Activated CD4-positive, alpha-beta T cell treated with anti-CD3 and anti-CD28 coated beads, Interleukin-10, Interleukin-2, amounts not matched to agents 100 ng/mL and 50 ng/mL, durations not matched to agents 16 hours and 8 hours (primary cell): Measurements from ENCODE around the gene LAMA4.

Experiments
- DNase-seq: peaks from one replicate; pipeline ENCODE4 v3.0.0-alpha.2; 2020

LAMA4 gene

DNA sequence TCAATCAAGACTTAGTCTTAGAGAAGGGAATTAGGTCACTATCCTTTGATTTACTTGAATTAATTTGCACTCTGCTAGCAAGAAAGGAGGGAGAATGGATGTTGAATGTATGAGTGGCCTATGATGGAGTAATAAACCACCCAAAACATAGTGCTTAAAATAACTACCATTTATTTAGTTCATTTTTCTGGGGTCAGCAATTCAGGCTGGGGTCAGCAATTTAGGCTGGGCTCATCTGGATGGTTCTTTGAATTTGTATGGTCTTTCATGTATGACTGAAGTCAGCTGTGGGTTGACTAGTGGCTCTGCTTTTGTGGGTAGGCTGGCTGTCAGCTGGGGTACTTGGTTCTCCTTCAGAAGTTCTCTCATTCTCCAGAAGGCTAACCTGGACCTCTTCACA lies 21.0 kb upstream of the LAMA4 start:
- DNase-seq, result no peak

DNA sequence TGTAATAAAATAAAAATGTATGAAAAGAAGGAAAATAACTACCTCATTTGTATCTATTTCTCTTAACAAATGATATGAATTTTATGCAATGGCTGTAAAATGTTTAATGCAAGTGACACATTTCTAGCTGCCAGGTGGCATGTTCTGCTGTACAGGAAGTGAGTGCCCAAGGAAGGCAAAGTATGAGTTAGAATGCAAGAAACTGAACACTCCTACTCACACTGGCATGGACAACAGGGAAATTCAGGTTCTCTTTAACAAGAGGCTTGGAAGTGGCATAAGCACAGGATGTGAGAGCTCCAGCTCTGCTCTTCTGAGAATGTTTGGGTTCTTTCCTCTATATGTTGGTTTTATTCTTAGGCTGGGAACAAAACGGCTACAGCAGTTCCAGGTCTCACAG lies 20.4 kb upstream of the LAMA4 start:
- no peak for DNase-seq

DNA sequence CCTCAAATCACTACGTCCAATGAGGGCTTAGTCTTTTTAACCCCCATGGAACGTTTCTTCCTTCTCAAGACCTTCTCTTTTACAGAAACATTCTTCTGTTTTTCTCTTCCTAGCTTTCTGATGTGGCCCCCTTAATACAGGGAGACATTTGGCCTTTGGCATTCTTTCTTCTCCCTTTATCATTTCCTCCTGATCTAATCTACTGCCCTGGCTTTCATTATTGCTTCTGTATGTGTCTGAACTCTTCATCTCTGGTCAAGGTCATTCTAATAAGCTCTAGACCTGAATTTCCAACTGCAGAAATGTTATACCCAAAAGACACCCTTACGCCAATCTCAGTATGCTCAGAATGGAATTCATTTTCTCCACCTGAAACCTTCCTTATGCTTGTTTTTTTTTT lies 18.4 kb upstream of the LAMA4 start:
- DNase-seq, result no peak

DNA sequence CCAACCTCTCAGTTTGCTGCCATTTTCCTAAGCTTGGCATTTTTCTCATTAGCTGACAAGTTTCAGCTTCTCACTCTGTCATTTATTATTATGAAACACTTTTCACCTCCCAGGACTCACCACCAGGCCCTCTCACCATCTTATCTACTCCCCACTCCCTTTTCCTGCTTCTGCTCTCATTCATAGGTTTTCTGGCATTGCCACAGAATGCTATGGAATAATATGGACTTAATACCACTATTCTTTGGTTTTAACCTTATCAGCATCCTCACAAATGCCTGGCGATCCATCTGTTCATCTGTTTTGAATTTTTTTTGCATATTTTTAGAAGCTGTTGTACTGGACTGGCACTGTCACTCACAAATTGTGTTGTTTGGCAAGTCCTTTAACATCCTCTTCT lies 16.4 kb upstream of the LAMA4 start:
- DNase-seq, result no peak

DNA sequence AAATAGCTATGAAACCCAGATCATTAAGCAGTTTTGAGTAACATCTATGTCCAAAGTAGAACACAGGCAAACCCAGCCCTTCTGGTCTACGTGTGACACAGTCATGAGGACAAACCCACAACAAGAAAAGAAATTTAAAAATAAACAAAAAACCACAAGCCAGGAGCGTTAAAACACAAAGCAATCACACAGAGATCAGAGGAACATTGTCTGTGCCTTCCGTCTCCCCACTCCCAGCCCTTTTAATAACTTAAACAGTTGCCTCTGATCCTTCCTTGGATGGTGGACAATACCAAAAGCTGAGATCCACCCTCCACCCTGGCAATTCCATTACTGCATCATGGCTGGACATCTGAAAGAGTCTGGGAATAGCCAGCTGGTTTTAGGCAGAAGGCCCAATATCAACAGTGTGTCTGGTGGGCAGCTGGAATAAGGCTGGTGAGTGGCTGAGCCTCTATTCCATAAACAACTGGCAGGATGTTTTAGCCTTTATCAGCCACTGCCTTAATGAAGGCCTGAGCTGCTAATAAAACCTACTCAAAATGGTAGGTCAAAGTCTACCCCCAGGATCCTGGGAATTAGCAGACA lies 15.7 kb upstream of the LAMA4 start:
- DNase-seq, result no peak

DNA sequence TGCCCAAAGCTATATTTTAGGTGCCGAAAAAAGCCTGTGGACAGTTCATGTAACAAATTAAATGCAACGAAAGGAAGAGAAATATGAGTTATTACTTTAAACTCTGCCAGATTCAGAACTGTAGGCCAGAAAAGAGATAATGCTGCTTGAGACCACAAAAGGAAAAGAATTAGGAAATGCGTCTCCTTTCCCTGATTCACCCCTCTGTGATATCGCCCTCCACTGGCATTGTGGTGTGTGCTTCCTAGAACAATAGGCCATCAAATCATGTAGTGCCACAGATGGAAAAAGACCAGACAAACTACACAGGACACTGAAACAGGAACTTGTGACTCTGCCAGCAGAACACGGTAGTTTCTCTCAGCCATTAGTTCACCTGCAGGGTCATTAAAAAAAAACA lies 14.7 kb upstream of the LAMA4 start:
- no peak for DNase-seq

DNA sequence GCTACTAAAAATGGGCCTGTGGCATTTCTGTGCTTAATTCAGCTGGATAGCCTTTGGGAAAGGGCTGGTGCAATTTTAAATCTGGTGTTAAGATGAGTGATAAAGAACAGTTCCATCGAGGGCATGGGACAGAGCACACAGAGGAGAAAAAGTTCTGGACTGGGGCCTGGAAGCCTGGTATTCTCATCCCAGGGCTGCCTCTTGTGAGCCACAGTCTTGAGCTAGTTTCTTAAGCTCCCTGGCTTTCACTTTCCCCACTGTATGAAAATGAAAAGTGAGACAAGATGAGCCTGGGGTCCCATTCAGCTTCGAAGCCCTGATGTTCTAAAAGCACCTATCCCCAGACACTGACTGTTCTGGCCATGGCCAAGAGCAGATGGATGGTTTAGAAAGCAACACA lies 14.3 kb upstream of the LAMA4 start:
- no peak for DNase-seq

DNA sequence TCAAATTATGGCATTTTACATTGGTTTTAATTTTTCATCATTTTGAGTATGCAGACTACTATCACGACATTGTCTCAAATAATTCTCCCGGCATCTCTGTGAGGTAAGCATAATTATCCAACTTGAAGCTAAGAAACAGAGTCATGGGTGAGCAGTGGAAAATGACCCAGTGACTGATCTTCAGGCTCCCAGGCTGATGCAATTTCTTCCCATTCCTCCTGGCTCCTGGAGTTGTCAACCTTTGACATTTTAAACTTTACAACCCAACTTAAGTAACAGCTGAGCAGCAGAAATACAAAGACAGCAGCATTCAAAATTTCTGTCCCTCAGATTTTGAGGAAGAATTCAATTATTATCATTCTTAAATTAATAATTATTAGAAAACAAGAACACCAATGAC lies 13.7 kb upstream of the LAMA4 start:
- no peak for DNase-seq

DNA sequence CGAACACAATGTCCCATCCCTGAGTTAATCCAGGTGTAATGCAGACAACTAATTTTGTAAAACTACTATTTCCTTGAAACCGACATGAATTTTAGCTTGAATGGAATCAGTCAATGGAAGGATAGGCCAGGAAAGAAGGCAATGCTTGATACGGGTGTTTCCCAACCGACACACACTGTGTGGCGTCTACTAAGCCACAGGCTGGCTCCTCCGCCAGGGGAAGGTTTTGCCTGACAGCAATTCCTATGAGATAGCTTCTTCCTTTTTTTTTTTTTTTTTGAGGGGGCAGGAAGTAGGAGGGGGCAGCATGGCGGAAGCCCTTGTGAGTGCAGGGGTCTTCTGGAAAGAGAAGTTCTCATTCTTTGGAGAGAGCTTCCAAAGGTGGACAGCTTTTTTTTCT lies 12.0 kb upstream of the LAMA4 start:
- no peak for DNase-seq

DNA sequence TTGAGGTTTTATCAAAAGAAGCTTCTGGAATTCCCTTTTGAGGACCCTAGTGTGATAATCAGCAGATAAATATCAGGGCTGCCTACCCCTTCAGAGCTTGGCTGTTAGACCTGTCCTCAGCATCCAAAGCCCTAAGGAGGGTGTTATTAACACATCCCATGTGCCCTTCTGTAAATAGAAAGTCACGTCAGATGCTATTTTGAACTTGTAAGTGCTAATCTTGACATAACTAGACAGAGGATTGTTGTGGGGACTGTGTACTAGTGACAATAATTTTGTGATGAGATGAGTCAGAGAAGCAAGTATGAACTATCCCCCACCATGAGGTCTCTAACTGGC lies 4.9 kb upstream of the LAMA4 start:
- no peak for DNase-seq

DNA sequence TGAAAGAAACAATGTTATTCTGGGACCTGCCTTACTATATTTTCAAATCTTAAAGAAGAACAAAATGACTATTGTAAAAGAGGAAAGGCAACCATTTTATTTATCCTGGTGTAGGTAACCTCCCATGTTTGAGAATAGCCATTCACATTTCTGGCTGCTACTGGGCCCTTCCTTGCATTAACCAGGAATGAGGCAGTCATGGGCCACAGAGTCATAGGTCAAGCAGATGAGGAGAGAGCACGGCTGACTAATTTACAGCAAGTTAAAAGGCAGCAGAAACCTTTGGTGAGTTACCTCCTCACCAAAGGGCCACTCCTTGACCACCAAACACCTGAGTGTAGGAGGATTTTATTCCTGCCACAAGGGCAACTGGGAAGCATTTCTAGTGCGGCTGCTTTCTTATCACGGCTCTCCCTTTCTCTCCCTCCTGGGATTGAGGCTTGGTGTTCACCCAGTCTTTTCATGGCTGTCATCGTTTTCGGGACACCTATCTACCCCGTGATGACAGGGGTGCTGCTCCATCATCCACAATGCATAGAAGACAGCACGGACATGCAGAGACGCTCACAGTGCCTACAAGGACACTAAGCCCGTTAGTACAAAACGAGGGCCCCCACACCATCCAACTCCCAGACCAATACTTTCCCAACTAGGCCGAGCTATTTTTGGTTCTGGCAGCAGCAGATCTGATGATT lies 4.4 kb upstream of the LAMA4 start:
- DNase-seq, result no peak

DNA sequence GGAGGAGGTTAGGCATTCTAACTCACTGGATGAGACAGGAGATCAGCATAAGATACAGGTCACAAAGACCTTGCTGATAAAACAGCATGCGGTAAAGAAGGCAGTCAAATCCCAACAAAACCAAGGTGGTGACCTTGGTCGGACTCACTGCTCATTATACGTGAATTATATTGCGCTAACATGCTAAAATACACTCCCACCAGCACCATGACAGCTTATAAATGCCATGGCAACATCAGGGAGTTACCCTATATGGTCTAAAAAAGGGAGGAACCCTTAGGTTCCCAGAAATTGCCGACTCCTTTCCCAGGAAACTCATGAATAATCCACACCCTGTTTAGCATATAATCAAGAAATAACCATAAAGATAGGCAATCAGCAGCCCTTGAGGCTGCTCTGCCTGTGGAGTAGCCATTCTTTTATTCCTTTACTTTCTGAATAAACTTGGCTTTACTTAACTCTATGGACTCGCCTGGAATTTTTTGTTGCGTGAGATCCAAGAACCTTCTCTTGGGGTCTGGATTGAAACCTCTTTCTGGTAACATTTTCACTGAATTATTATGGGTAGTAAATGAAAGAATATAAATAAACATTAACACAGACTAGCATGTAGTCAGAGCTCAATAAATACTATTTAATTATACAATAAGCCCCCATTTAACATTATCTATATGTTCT lies 3.0 kb upstream of the LAMA4 start:
- DNase-seq, result no peak

DNA sequence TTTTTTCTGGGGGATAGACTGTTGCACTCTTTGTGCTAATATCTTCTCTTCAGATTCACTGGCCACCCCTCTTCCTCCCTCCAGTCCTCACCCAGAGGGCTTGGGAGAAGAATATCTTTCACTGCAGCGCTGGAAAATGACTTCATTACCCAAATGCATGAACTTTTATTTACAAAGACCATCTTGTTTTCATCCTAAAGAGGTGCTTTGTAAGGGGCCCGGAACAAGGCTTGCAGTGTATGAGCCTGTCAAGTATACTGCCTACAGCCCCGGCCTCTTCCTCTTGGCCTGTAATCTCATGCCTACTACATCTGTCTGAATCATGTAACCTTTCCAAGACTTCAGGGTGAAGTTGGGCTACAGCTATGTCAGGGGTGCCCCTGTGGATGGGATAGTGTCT lies 554 bp upstream of the LAMA4 start:
- no peak for DNase-seq

DNA sequence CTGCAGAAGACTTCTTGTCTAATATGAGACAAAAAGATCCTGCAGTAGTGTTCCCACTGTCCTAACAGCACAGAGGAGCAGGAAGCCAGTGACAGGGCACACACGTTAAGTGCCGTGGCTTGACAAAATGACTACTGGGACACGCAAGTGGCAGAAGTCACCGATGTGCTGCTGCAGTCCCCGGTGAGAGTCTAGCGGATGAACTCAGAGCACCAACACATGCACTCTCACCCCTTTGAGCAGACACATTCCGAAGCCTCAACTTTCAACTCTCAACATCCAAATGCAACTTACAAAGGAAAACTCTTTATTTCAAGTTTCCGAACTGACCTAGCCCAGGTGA lies 898 bp downstream of the LAMA4 start:
- no peak for DNase-seq

DNA sequence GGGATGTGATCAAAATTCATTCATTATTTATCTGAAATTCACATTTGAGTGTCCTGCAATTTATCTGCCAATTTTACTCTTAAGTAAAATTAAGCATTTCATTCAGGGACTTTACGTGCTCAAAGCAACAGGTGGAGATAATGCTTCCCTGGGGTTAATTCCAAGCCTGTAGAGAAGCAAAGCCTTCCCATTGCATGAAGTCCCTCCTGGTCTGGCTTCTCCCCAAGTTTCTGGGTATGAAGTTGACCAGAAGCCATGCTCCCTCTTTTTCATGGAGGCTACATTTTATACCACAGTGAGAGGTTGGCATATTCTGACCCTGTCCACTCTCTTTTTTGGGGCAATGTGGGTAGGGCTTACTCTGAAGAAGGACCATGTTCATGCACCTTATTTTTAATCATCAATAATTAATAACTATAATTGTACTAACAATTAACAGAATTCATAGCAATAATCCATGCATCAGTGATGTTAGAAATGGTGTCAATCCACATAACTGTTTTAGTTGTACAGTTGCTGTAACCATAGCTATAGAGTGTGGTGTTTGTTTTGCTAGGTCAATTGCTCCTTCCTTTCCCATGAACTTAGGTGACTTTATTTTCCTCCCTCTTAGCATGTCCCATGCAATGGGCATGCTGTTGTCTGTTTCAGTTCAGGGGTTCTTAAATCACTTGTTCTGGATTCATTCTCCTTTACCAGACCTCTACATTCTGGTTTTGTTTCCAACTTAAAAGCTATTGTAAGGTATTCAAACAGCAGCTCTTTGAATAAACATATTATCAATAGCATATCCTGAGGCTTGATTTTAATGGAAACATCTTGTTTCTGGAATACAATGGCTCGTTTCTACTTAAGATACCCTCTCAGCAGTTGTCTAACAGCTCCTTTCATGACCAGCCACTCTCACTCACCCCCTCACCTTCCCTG lies 1.5 kb downstream of the LAMA4 start:
- DNase-seq, result no peak

DNA sequence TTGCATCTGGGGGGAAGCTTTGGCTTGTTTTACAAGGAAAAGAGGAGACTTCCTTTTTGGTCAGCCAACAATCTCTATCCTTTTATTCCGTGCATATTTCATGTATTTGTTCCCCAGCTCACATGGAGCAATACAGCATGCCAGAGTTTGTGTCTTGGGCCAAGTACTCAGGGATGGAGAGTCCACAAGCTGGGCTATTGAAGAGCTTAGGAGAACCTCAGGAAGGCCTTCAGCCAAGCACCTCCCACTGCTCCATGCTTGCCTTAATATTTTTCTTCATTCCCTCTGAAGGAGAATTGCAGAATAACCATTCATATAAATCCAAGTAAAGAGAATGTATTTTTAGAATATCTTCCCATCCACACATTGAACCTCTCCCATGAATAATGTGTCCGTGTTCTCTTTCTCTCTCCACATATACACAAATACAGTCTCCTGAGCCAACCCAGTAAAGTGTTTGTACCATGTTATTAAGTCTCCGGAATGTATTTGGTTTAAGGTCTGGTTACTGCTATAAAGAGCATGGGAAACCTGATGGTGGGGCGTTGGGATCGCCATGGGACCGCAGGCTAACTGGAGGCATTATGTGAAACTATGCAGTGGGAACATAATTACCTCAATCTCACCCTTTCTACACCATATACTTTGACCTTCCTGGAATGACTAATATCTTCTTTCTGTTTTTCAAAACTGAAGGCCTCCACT lies 3.0 kb downstream of the LAMA4 start:
- no peak for DNase-seq

DNA sequence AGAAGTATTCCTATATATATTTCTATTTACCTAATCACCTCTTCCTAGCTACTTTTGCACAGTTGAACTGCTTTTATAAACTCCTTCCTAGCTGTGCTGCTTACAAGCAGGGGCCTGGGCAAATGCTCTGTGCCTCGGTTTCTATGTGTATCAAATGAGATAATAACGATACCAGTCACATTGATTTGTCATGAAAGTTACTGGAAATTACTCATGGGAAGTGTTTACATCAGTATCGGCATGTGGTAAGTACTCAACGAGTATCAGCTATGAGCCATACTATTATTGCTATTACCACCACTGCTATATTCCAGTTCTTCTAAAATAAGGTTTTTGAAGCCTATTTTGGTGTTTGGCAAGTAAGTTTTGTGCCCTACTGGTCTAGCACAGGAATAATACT lies 4.9 kb downstream of the LAMA4 start:
- peak; percentile 25 for DNase-seq

DNA sequence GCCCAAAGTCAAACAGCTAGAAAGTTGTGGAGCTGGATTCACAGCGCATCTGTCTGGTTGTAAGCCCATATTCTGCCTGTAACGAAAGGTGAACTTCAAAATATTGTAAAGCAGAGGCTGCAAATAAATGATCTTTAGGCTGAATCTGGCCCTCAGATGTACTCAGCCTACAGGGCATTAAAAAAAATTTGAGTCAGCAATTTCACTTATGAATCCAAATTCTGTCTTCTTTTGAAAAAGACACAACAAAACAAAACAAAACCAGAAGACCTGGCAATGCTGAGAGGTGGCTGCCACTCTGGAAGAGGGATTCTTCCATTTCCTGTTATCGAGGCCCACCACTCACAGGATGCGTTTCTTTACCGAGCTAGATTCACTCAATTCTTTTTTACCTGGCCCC lies 7.1 kb downstream of the LAMA4 start:
- no peak for DNase-seq

DNA sequence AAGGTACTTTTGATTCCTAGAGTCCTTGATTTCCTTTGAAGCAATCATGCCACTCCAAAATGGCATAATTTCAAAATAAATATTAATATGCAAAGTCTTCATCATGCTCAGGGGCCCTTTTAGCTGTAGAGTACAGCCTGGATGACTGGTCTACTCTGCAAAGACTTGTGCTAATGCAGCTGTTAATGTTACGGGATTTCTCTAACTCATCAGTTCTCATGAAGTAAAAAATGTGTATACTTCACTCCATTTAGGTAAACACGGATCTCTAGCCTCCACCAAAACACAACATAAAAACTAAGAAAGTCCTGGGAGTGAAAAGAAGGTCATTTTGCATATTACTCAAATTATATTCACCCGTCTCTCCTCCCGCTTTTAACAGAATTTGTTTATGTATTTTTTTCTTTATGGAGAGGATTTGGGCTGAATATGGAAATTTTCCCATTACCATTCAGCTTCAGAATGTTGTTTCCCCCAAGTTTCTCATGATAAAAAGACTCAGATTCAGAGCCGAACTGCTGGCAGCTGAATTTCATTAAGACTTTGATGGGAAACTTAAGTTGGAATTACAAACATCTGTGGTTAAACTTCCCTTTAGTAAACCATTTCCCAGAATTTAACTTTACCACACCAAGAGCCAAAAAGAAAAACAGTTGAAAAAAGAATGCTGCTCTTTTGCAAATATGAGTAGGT lies 8.7 kb downstream of the LAMA4 start:
- no peak for DNase-seq

DNA sequence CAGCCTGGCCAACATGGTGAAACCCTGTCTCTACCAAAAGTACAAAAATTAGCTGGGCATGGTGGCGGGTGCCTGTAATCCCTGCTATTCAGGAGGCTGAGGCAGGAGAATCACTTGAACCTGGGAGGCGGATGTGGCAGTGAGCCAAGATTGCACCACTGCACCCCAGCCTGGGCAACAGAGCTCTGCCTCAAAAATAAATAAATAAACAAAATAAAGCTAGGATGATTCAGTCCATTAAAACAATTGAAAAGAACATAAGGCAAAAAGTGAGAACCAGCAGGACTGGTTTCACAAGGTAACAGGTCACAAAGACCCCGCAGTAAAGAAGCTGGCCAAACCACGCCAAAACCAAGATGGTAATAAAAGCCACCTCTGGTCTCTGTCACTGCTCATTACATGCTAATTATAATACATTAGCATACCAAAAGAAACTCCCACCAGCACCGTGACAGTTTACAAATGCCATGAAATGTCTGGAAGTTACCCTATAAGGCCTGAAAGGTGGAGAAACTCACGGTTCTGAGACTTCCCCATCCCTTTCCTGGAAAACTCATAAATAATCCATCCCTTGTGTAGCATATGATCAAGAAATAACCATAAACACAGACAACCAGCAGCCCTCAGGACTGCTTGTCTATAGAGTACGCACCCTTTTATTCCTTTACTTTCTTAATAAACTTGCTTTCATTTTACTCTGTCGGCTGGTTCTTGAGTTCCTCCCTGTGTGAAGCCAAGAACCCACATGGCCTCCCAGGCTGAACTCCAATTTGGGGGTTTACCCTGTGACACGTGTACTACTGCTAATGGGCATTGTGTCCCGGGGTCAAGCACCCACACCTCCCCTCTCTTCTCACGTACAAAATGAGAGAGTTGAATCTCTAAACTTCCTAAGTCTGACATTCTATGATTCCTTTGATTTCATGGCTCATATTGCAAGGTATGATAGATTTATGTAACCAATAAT lies 10.2 kb downstream of the LAMA4 start:
- no peak for DNase-seq

DNA sequence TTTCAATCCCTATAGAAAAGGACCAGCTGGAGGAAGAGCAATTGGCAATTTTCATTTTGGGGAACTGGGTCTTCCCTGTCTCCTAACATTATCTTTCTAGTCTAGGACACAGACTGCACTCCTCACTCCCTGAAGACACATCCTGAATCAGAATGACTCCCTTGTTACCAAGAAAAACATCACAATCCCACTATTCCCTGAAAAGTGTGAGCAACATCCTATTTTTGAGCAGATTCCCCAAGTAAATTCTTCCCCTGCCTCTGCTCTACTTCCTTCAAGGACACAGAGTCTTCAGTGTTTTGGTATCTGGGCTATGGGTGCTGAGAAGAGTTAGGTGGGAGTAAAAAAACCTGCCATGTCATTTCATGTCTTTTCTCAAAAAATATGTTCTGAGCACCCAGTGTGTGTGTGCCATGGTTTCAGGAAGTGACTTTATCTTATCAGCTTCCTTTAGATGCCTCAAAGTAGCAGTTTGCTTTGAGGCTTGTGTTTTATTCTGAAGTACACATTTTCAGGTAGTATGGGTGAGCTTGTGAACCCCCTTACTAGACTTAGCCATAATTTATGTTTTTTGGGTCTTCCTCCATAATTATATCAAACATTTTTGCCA lies 12.4 kb downstream of the LAMA4 start:
- peak; percentile 2 for DNase-seq
